ENCODE data around the gene RHOC.

GRCh38 chr1:112707221-112708001 is 484 bp upstream of the RHOC start:
- peak; percentile 85 for TF ChIP-seq CTCF (IDR thresholded peaks at IDR 0.05; ENCODE audit: low read depth, low read length)
- no peak for TF ChIP-seq POLR2A (IDR thresholded peaks at IDR 0.05; ENCODE audit: extremely low read depth, insufficient read length)
- no peak for TF ChIP-seq MAX (IDR thresholded peaks at IDR 0.05; ENCODE audit: low read depth, low read length)
- no peak for TF ChIP-seq MYC (IDR thresholded peaks at IDR 0.05; ENCODE audit: low read depth, low read length)

All from NB4 (cell line).